ENCODE data around the gene PLEKHJ1. TPM values are rescaled to one million over a fixed set of nuclear protein-coding genes. Genes with fewer than 3 reads are reported as not detected.

Gene PLEKHJ1
- total RNA-seq, 1 donor from 2014 or later = 78.3 TPM

- Mint-ChIP-seq H3K36me3 (ENCODE audit: low read depth, unreplicated experiment) (peaks cover 1% of the 10 kb centered on the region), H3K9me3 (ENCODE audit: unreplicated experiment) (no peaks in the 10 kb centered on the region), H3K4me3 (ENCODE audit: unreplicated experiment) (no peak within 1 kb of the TSS), H3K27me3 (ENCODE audit: low read depth, unreplicated experiment) (peaks cover 3% of the 10 kb centered on the region), H3K27ac (ENCODE audit: unreplicated experiment) (no peak within 1 kb of the TSS), H3K4me1 (ENCODE audit: low read depth, unreplicated experiment) (no peaks in the 10 kb centered on the region)
- H3K27ac ChIP-seq (ENCODE audit: low read depth, low read length) = no peak within 1 kb of the TSS
- H3K27me3 ChIP-seq (ENCODE audit: insufficient read depth, low read length) = peaks cover 22% of the 10 kb centered on the region
- peaks cover 7% of the 10 kb centered on the region for H3K4me1 ChIP-seq (ENCODE audit: insufficient read depth, low read length)
- peaks cover 14% of the 10 kb centered on the region for H3K79me2 ChIP-seq (ENCODE audit: insufficient read depth, low read length)
- no peak within 1 kb of the TSS for H2AFZ ChIP-seq (ENCODE audit: low read depth, low read length)
- H3K9me3 ChIP-seq (ENCODE audit: insufficient read depth, low read depth, low read length) = no peaks in the 10 kb centered on the region
- H3K4me3 ChIP-seq (ENCODE audit: insufficient read depth, low read depth, low read length) = no peak within 1 kb of the TSS
- FAIRE-seq (no peak), DNase-seq (ENCODE audit: low read depth) (no peak)
- peaks cover 13% of the 10 kb centered on the region for H3K36me3 ChIP-seq (ENCODE audit: insufficient read depth, low read length)
- H3K9ac ChIP-seq (ENCODE audit: low read length) = no peak within 1 kb of the TSS
- no peak within 1 kb of the TSS for H3K4me2 ChIP-seq (ENCODE audit: low read length)
- TF ChIP-seq EZH2 (IDR thresholded peaks at IDR 0.05; ENCODE audit: insufficient read depth, low read length) = no peak
- TF ChIP-seq, protein P1, sequence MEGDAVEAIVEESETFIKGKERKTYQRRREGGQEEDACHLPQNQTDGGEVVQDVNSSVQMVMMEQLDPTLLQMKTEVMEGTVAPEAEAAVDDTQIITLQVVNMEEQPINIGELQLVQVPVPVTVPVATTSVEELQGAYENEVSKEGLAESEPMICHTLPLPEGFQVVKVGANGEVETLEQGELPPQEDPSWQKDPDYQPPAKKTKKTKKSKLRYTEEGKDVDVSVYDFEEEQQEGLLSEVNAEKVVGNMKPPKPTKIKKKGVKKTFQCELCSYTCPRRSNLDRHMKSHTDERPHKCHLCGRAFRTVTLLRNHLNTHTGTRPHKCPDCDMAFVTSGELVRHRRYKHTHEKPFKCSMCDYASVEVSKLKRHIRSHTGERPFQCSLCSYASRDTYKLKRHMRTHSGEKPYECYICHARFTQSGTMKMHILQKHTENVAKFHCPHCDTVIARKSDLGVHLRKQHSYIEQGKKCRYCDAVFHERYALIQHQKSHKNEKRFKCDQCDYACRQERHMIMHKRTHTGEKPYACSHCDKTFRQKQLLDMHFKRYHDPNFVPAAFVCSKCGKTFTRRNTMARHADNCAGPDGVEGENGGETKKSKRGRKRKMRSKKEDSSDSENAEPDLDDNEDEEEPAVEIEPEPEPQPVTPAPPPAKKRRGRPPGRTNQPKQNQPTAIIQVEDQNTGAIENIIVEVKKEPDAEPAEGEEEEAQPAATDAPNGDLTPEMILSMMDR (IDR thresholded peaks at IDR 0.05; ENCODE audit: insufficient read depth, low read depth, low read length) = no peak
- peaks cover 74% of the 10 kb centered on the region for H4K20me1 ChIP-seq (ENCODE audit: insufficient read depth, low read length)
These were observed 13.1 kb upstream of the PLEKHJ1 start, which contains the start of gene AMH for GRCh38 chr19:2249010-2249866. Gene AMH, plus strand, starts transcription at chr19:2249323. Its CDS starts 10 bp downstream, at chr19:2249333.

DNA sequence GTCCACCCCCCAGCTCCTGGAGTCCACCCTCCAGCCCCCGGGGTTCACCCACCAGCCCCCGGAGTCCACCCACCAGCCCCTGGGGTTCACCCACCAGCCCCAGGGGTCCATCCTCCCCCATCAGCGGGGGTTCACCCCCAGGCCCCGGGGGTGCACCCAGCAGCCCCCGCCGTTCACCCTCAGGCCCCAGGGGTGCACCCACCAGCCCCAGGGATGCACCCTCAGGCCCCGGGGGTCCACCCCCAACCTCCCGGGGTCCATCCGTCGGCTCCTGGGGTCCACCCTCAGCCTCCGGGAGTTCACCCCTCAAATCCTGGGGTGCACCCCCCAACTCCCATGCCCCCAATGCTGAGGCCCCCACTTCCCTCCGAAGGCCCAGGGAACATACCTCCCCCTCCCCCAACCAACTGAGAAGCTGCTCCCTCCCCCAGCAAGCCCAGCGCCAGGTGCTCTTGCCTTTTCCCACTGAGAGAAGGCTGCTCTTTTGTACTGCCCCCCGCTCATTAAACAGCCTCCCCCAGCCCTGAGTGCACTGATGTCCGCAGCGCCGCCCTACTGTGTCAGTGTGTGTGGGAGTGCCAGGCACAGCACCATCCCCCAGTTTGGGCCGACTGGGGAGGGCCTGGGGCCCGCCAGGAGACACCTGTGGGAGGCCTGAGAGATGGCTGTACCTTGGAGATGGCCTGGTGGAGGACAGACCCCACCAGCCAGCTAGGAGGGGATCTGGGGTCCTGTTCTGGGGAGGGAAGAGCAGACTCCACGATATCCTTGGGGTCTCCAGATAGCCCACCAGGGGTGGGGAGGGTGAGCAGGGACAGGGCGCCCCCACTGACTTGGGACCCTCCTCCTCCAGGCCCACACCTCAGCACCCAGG lies 12.2 kb upstream of the PLEKHJ1 start:
- TF ChIP-seq, protein P1 (IDR thresholded peaks at IDR 0.05; ENCODE audit: insufficient read depth, low read depth, low read length) = no peak
- TF ChIP-seq EZH2 (IDR thresholded peaks at IDR 0.05; ENCODE audit: insufficient read depth, low read length) = no peak
- no peaks in the 10 kb centered on the region for H3K4me1 Mint-ChIP-seq (ENCODE audit: low read depth, unreplicated experiment)
- Histone ChIP-seq H4K20me1 (ENCODE audit: insufficient read depth, low read length) (peaks cover 76% of the 10 kb centered on the region), H3K9me3 (ENCODE audit: insufficient read depth, low read depth, low read length) (no peaks in the 10 kb centered on the region), H2AFZ (ENCODE audit: low read depth, low read length) (no peak overlapping the region), H3K4me2 (ENCODE audit: low read length) (no peak overlapping the region), H3K36me3 (ENCODE audit: insufficient read depth, low read length) (peaks cover 14% of the 10 kb centered on the region), H3K4me1 (ENCODE audit: insufficient read depth, low read length) (peaks cover 7% of the 10 kb centered on the region), H3K27me3 (ENCODE audit: insufficient read depth, low read length) (peaks cover 21% of the 10 kb centered on the region), H3K27ac (ENCODE audit: low read depth, low read length) (no peak overlapping the region), H3K4me3 (ENCODE audit: insufficient read depth, low read depth, low read length) (no peak overlapping the region), H3K9ac (ENCODE audit: low read length) (no peak overlapping the region), H3K79me2 (ENCODE audit: insufficient read depth, low read length) (peaks cover 23% of the 10 kb centered on the region)
- no peak overlapping the region for H3K27ac Mint-ChIP-seq (ENCODE audit: unreplicated experiment)
- FAIRE-seq = no peak
- no peaks in the 10 kb centered on the region for H3K27me3 Mint-ChIP-seq (ENCODE audit: low read depth, unreplicated experiment)
- no peak for DNase-seq (ENCODE audit: low read depth)
- H3K36me3 Mint-ChIP-seq (ENCODE audit: low read depth, unreplicated experiment) = no peaks in the 10 kb centered on the region
- no peak overlapping the region for H3K4me3 Mint-ChIP-seq (ENCODE audit: unreplicated experiment)
- H3K9me3 Mint-ChIP-seq (ENCODE audit: unreplicated experiment) = no peaks in the 10 kb centered on the region

Measured in astrocyte (in vitro differentiated cells and primary cell).